RWPE1 (cell line): Measurements from ENCODE around the gene ATXN1.

Source experiments
- CTCF ChIA-PET: fragments of 350-600 bp; sonication (Branson Sonifier 250); formaldehyde crosslinking; extraction: SDS; loops from one replicate; lab custom pipeline; 2021; lab: Yijun Ruan, JAX
- POLR2A ChIA-PET: fragments of 400-600 bp; formaldehyde crosslinking; extraction: SDS; loops from one replicate; lab custom pipeline; 2020; ENCODE audit warnings: antibody characterized with exemption; ENCODE audit not compliant: low non-redundant PET; lab: Yijun Ruan, JAX
- DNase-seq: peaks from one replicate; pipeline ENCODE4 v3.0.0; 2012; ENCODE audit warnings: low spot score
- H3K27ac ChIP-seq: fragments of 450-650 bp; 2 replicates; pipeline ENCODE4 v1.5.1; 2017
- CTCF ChIP-seq: fragments of 450-650 bp; conservative IDR thresholded peaks from 2 replicates; pipeline ENCODE4 v1.5.1; 2017; ENCODE audit warnings: low read depth, mild to moderate bottlenecking

Gene ATXN1

DNA sequence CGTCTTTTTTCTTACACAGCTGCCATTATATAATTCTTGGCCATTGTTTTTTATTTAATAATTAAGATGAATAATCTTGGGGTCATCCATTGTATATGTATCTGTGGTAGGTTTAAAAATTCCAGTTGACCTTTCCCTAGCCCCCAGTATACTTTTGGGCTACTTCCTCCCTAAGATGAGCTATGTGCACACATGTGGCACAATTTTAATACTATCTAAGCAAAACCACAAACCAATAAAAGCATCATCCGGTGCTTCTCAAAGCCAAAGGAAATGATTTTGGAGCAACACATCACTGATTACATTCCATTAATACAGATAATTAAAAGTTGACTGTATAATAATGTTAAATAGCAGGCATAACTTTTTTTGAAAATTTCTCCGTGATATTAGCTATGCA, 161.2 kb downstream of the ATXN1 start:
- CTCF ChIA-PET: no interaction called here
- DNase-seq: no peak
- POLR2A ChIA-PET: no interaction called here
- H3K27ac ChIP-seq: no peak overlapping the region
- TF ChIP-seq CTCF: no peak

DNA sequence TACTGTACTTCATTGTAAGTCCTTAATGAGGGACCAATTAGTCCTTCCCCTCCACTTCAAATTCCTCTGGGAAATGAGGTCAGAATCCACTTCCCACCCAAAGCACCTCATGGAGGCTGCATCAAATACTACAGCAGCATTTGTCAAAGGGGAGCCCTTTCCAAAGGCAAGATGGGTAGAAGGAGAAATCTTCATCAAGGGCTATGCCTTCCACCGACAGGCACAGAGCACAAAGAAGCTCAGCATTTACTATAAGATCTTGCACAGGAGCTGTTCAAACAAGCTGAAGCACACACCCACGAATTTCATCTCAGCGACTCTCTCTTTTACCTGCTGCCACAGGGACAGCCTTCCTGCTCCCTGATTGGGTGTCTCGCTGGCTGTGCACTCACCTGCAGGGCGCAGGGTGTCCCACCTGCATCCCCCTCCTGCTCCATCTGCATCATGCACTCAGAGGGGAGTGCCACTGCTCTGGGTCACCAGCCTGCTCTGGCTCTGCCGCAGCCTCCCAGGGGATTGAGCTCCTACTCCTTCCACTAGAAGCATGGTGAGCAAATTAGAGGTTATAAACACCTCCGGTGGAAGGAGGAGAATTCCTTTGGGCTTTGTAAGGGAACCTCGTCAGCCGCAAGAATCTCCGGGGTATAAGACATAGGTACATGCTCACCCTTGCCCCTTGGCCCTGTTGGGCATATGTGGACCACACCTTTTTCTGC, 164.5 kb downstream of the ATXN1 start:
- no peak for TF ChIP-seq CTCF
- no peak overlapping the region for H3K27ac ChIP-seq
- no peak for DNase-seq
- ChIA-PET CTCF (interaction anchor here (0.7 kb wide), 1 partner anchor 319 kb away, joined by 4 read pairs; no protein-coding TSS in a partner anchor), POLR2A (interaction anchor here (0.6 kb wide), 1 partner anchor 110 kb away, joined by 6 read pairs; no protein-coding TSS in a partner anchor)

- no peak for TF ChIP-seq CTCF
- no peak overlapping the region for H3K27ac ChIP-seq
- CTCF ChIA-PET: interaction anchor here (0.6 to 0.7 kb wide), 3 partner anchors 8 to 318 kb away, joined by 3 to 4 read pairs (median 3); no protein-coding TSS in a partner anchor
- POLR2A ChIA-PET: interaction anchor here (0.6 kb wide), 1 partner anchor 111 kb away, joined by 6 read pairs; no protein-coding TSS in a partner anchor
- DNase-seq: no peak
These were observed 165.6 kb downstream of the ATXN1 start for GRCh38 chr6:16595514-16596120.

GRCh38 chr6:16594849-16595248, 166.4 kb downstream of the ATXN1 start:
- H3K27ac ChIP-seq: no peak overlapping the region
- no peak for TF ChIP-seq CTCF
- POLR2A ChIA-PET: no interaction called here
- DNase-seq: no peak
- CTCF ChIA-PET: no interaction called here

GRCh38 chr6:16592223-16592911, 168.9 kb downstream of the ATXN1 start:
- ChIA-PET CTCF (interaction anchor here (1.1 kb wide), 1 partner anchor 13 kb away, joined by 3 read pairs; no protein-coding TSS in a partner anchor), POLR2A (no interaction called here)
- no peak overlapping the region for H3K27ac ChIP-seq
- DNase-seq: no peak
- no peak for TF ChIP-seq CTCF
